GM12865 (cell line): ENCODE data around the gene CYSRT1.
A peak's percentile ranks its signal among the peaks of the same experiment; 100 is the strongest.

Source experiments
- DNase-seq: peaks from one replicate; pipeline ENCODE4 v3.0.0; 2010; ENCODE audit warnings: low read depth
- H3K4me3 ChIP-seq: 2 replicates; pipeline ENCODE4 v1.5.1; 2011; ENCODE audit warnings: mild to moderate bottlenecking, low read depth, low read length, control low read depth
- CTCF ChIP-seq: IDR thresholded peaks from 2 replicates; pipeline ENCODE4 v1.5.1; 2011; ENCODE audit warnings: low read length, control low read depth, low read depth, inconsistent platforms; ENCODE audit not compliant: insufficient read depth; ENCODE audit errors: missing control alignments

Gene CYSRT1

GRCh38 chr9:137194909-137195308, 30.1 kb upstream of the CYSRT1 start:
- DNase-seq, result no peak
- TF ChIP-seq CTCF, result no peak
- no peak overlapping the region for H3K4me3 ChIP-seq

- H3K4me3 ChIP-seq, result no peak overlapping the region
- TF ChIP-seq CTCF, result no peak
- no peak for DNase-seq
These were observed 29.3 kb upstream of the CYSRT1 start for GRCh38 chr9:137195525-137196220.

- no peak for TF ChIP-seq CTCF
- DNase-seq, result no peak
- H3K4me3 ChIP-seq, result no peak overlapping the region
These were observed 26.7 kb upstream of the CYSRT1 start for GRCh38 chr9:137198051-137198901.

- DNase-seq, result no peak
- no peak for TF ChIP-seq CTCF
These were observed 26.1 kb upstream of the CYSRT1 start for GRCh38 chr9:137198902-137199283.

GRCh38 chr9:137199411-137200121, 25.4 kb upstream of the CYSRT1 start:
- no peak for DNase-seq
- no peak for TF ChIP-seq CTCF
- H3K4me3 ChIP-seq, result peak overlapping the region; percentile 39

More at GRCh38 chr9:137198902-137199283, 26.1 kb upstream of the CYSRT1 start:
- H3K4me3 ChIP-seq, result no peak overlapping the region

GRCh38 chr9:137200311-137201204, 24.4 kb upstream of the CYSRT1 start, which contains the start of gene TPRN:
Gene TPRN (minus strand): TSS chr9:137200741. CDS start chr9:137200711, 30 bp downstream.
- peak within 1 kb of the TSS; percentile 79 for H3K4me3 ChIP-seq
- peak; percentile 100 for DNase-seq
- no peak for TF ChIP-seq CTCF
